ENCODE results near the gene MSI2.

Gene MSI2

DNA sequence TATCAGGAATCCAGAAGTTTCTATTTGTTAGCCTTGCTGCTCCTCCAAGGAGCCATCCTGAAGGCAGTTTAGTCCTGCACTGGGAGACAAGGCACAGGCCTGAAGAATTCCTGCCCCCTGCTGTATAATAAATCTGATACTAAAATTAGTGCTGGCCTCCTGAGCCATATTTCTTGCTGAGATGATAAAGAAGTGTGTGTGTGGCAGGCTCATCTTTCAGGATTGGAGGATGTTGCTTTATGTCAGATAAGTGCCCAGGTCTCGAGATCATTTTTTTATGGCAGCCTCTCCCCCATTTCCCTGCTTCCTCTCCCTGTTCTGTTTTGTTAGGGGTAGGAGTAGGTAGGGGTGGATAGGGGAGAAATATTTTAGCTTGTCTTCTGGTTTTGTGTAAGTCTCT lies 26.0 kb downstream of the MSI2 start:
- no peak overlapping the region for H3K4me3 ChIP-seq (ENCODE audit: low read depth, low read length)
- no peak for DNase-seq (ENCODE audit: low read depth)
- TF ChIP-seq, protein P1, sequence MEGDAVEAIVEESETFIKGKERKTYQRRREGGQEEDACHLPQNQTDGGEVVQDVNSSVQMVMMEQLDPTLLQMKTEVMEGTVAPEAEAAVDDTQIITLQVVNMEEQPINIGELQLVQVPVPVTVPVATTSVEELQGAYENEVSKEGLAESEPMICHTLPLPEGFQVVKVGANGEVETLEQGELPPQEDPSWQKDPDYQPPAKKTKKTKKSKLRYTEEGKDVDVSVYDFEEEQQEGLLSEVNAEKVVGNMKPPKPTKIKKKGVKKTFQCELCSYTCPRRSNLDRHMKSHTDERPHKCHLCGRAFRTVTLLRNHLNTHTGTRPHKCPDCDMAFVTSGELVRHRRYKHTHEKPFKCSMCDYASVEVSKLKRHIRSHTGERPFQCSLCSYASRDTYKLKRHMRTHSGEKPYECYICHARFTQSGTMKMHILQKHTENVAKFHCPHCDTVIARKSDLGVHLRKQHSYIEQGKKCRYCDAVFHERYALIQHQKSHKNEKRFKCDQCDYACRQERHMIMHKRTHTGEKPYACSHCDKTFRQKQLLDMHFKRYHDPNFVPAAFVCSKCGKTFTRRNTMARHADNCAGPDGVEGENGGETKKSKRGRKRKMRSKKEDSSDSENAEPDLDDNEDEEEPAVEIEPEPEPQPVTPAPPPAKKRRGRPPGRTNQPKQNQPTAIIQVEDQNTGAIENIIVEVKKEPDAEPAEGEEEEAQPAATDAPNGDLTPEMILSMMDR (IDR thresholded peaks at IDR 0.05; ENCODE audit: control insufficient read depth, extremely low read depth, insufficient read depth), result no peak

DNA sequence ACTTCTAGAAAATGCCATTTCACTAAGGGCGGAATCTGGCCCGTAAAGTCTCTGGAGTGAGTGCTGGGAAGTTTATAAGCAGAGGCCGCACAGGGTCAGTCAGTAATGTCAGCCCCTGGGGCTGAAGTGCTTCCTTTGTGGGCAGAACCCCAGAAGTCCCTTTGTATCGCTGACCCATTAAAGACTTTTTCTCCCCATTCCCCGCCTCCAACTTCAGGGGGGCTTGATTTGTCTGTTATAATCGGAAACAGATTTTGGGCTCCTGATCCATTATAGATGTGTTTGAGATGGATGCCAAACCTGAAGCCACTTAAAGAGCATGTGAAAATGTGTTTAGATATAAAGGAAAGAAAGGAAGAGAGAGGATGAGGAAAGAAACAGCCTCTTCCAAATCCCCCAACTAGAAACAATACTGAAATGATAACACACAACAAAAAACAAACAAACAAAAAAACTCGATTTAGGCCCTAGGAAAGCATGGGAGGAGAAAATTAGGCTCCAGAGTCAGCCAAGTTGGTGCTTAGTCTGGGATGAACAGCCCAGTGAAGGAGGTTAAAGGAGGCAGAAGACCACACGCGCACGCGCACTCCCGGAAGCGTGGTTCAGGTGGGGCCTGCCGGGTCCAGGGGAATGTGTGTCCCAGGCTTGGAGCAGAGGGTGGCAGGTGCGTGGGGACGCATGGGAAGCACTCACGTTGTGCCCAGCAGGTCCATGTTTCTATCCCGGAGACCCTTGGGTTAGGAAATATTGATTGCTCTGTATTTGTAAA lies 27.1 kb downstream of the MSI2 start:
- H3K4me3 ChIP-seq (ENCODE audit: low read depth, low read length), result no peak overlapping the region
- TF ChIP-seq, protein P1 (IDR thresholded peaks at IDR 0.05; ENCODE audit: control insufficient read depth, extremely low read depth, insufficient read depth), result no peak
- no peak for DNase-seq (ENCODE audit: low read depth)

DNA sequence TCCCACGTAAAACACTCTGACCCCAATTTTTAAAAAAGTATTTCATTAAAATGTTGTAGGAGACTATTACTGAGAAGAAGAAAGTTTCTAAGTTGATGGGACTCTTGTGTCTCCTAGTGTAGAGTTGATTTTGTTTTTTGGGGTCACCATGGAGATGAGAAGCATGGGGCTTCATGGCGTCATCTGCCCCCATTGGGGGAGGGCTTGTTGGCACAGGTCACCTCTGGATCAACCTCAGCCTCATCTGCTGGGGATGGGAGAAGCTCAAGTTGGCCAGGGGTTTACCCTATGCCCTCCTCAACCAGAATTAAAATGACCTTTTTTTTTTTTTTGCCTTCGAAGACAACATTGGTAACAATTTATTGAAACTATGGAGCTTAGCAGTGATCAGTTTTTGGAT lies 28.3 kb downstream of the MSI2 start:
- no peak overlapping the region for H3K4me3 ChIP-seq (ENCODE audit: low read depth, low read length)
- no peak for DNase-seq (ENCODE audit: low read depth)
- TF ChIP-seq, protein P1 (IDR thresholded peaks at IDR 0.05; ENCODE audit: control insufficient read depth, extremely low read depth, insufficient read depth), result no peak

DNA sequence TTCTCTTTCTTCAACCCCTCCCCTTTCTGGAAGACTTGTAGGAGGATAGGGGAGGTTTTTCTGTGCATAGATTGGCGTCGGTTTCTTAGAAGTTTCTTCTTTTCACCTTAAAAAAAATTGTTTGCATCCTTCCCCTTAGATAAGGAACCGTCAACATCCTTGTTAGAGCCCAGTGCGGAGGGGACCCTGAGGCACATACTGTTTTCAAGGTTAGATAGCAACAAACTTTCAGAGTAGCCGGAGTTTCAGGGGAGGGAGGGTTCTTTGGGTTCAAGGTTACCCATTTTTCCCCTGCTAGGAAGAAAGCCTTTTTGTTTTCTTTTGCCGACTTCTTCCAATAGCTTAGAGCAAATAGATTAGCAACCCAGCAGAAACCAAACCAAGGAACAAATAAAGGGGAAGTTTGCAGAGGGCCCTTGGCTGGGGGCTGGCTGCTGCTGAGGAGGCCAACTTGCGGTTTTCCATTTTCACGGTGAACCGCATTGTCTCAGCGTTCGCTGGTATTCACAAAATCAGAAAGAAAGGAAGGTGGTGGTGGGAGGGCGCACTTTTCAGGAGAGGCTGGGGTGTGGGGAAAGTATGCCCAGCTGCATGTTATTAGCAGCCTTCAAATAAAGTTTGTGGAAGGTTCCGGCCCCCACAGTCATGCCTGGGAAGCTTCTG lies 28.8 kb downstream of the MSI2 start:
- H3K4me3 ChIP-seq (ENCODE audit: low read depth, low read length), result no peak overlapping the region
- DNase-seq (ENCODE audit: low read depth), result no peak
- TF ChIP-seq, protein P1 (IDR thresholded peaks at IDR 0.05; ENCODE audit: control insufficient read depth, extremely low read depth, insufficient read depth), result no peak

DNA sequence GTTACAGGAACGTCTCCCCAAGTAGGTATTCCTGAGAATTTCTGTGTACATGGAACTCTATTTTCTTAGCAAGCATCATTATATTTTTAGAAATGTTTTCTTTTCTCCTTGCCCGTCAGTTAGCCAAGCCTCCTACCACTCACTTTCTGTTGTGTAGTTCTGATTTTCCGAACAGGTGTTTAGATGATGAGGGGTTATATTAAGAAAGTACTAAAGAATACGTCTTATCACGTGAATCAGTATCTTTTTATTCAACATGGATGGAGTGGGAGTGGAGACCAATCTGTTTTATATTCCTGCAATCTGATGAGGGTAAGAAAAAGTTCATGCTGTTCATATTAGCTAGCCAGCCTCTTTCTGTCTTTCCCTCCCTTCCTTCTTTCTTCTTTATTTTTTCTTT lies 29.4 kb downstream of the MSI2 start:
- H3K4me3 ChIP-seq (ENCODE audit: low read depth, low read length), result no peak overlapping the region
- no peak for DNase-seq (ENCODE audit: low read depth)
- TF ChIP-seq, protein P1 (IDR thresholded peaks at IDR 0.05; ENCODE audit: control insufficient read depth, extremely low read depth, insufficient read depth), result no peak

DNA sequence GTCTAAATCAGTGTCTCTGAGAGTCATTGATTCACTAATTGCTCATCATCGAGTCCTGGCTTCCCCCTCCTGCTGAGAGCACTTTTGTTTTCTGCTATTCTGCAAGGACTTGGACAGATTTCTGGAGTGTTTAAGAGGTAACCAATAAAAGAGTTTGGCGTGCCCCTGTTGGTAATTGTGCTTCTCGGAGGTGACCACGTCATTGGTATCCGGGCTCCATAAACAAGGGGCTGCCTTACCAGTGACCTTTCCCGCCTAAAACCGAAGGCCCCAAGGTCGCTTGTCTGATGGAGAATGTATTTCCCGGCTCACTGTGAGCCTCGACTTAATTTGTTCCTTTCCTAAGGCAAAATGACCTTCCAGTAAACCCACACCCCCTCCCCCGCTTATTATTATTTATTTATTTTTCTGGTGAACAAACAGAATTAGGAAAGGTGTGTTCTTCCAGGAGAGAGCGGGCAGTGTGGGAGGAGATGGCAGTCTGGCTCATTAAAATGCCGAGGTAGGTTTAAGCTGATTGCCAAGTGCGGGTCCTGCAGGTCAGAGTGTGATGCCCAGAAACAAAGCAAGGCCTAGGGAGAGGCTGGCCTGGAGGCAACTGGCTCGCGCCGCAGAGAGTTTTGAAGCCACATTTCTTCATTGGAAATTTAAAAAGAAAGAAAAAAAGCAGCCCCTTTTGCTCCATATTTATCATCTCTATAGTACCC lies 30.2 kb downstream of the MSI2 start:
- TF ChIP-seq, protein P1 (IDR thresholded peaks at IDR 0.05; ENCODE audit: control insufficient read depth, extremely low read depth, insufficient read depth), result no peak
- H3K4me3 ChIP-seq (ENCODE audit: low read depth, low read length), result no peak overlapping the region
- DNase-seq (ENCODE audit: low read depth), result peak; percentile 73

Measured in LNCaP clone FGC (cell line).